T-helper 1 cell treated with Interleukin-12 subunit alpha and Interleukin-12 subunit beta and Interleukin-4 antibody, amounts not matched to agents 30 ng/mL and 1 ng/mL, for 36 hours (primary cell): ENCODE data around the gene MRPL11. TPM values are rescaled to one million over a fixed set of nuclear protein-coding genes. Genes with fewer than 3 reads are reported as not detected.
"Not testable (repeated sequence)": the region's sequence is repeated elsewhere in the genome, so short reads cannot be mapped to it uniquely, and the experiment has no call there.

ENCODE experiments used
- intact Hi-C: fragments of 100-400 bp; cut with micrococcal nuclease; formaldehyde crosslinking; loops from one replicate; pipeline ENCODE4 v1.15.1; 2024
- total RNA-seq: library from RNA; stranded (reverse); gene quantifications from 2 replicates; pipeline ENCODE4 v1.2.3, GENCODE V29; 2022

The MRPL11 gene
- total RNA-seq, 1 donor from 2014 or later = 60.5 TPM

DNA sequence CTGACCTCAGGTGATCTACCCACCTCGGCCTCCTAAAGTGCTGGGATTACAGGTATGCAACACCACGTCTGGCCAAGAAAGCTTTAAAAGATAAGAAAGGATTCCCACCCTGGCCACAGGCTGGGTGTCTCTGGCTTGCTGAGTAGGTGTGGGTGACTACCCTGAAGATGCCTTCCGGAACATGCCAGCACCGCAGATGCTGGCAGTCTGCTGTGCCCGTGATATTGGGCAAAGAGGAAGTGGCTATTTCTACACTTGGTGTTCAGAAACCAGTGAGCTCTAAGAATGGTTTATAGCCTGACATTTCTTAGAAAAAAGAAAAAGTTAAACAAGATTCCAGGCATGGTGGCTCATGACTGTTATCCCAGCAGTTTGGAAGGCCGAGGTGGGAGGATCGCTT, 6.1 kb downstream of the MRPL11 start:
- intact Hi-C loops = no loop called here

DNA sequence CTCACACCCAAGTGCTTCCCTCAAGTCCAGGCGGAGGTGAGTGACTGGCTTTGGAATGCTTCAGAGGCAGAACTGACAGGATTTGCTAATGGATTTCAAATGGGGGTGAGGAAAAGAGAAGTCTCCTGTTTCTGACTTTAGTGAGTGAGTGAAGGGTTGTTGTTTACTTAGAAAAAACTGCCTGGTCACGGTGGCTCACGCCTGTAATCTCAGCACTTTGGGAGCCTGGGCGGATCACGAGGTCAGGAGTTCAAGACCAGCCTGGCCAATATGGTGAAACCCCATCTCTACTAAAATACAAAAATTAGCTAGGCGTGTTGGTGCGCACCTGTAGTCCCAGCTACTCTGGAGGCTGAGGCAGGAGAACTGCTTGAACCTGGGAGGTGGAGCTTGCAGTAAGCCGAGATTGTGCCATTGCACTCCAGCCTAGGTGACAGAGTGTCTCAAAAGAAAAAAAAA, 6.7 kb downstream of the MRPL11 start:
- intact Hi-C loops = not testable (repeated sequence)

DNA sequence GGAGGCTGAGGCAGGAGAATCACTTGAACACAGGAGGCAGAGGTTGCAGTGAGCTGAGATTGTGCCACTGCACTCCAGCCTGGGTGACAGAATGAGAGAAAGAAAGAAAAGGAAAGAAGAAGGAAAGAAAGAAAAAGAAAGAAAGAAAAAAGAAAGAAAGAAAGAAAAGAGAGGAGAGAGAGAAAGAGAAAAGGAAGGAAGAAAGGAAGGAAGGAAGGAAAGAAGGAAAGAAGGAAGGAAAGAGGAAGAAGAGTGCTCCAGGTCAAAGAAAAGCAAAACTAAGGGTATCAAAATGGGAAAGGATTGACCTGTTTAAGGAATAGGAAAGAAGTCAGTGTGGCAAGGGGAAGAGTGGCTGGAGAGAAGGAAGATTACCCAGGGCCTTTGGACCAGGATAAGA, 7.4 kb downstream of the MRPL11 start:
- intact Hi-C loops = not testable (repeated sequence)

DNA sequence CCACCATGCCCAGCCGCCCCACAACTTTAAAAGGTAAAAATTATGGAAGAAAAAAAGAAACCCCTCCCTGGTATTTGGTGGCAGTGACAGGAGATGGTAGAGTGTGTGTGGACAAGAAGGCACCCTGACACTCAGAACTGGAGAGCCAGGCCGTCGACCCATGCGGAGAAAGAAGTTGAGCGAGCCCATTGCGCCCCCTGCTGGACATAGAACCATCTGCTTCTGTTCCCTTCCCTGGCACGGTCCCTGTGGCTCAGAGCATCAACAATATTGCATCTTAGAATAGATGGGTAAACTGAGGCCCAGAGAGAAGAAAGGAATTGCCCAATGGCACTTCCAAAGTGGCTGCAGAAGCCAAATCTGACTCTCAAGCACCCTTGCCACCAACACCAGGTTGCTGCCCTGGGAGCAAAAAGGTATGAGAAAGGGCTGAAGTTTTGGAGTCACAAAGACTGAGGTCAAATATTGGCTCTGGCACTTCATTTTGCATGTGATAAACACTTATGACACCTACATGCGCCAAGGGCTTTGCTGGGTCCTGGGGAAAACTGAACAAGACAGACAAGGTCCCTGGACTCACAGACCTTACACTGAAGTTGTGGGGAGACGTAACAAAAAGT, 8.6 kb downstream of the MRPL11 start:
- intact Hi-C loops = loop anchor here (1.0 kb wide), 3 partner anchors 9 to 22 kb away; partner anchors contain the start of gene NPAS4

DNA sequence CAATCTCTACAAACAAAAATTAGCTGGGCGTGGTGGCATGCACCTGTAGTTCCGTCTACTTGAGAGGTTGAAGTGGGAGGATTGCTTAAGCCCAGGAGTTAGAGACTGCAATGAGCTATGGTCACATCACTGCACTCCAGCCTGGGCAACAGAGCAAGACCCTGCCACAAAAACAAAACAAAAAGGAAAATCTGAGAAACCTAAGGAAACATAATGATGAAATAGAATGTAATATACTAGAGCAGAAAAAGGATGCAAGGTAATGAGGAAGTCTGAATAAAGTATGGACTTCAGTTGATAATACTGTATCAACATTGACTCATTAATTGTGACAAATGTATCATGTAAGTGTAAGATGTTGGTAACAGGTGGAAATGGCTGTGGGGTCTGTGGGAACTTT, 9.7 kb downstream of the MRPL11 start:
- intact Hi-C loops = no loop called here

DNA sequence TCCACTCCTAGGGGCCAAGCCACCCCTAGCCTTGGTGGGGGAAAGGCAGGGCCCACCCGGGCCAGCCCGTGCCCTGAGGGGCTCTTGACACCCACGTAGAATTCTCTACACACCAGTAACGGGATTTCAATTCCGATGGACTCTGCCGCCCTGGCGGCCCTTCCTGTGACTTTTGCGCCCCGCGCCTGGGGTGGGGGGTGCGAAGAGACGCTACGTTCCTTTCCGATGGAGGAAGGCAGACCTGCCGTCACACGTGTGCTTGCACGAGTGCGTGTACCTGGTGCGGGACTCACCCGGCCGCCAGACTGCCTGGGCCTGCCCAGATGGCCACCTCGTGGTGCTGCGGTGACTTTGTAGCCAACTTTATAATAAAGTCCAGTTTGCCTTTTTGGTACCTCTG, 12.3 kb downstream of the MRPL11 start:
- intact Hi-C loops = no loop called here

DNA sequence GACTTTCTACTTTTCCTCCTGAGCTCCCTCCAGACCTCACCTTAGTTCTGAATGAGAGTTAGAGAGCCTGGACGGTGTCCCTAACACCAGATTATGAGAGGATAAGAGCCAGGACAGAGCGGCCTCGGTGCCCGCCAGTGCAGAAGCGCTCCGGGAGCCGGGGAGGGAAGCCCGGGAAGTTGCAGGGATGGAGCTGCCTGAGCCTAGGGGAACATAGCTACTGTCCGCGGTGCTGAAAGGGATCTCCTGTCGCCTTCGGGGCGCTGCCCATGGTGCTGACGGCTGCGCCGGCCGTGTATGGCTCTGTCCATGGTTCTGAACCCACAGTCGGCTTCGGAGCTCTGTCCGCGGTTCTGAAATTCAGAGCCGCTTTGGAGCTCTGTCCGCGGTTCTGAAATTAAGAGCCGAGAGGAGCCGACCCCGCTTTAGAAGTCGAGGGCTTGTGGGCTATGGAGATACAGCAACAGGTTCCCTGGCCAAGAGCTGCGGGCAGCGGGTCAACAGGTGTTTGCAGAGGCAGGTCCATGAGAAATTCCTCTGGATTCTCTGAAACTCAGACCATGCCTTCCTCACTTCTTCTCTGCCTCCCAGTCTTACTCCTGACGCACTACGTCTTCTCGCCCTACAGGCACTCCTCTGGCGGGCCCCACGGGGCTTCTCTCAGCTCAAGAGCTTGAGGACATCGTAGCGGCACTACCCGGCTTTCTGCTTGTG, 17.0 kb downstream of the MRPL11 start:
- intact Hi-C loops = loop anchor here (1.0 kb wide), 5 partner anchors 9 to 257 kb away; partner anchors contain the start of genes PELI3 and YIF1A

DNA sequence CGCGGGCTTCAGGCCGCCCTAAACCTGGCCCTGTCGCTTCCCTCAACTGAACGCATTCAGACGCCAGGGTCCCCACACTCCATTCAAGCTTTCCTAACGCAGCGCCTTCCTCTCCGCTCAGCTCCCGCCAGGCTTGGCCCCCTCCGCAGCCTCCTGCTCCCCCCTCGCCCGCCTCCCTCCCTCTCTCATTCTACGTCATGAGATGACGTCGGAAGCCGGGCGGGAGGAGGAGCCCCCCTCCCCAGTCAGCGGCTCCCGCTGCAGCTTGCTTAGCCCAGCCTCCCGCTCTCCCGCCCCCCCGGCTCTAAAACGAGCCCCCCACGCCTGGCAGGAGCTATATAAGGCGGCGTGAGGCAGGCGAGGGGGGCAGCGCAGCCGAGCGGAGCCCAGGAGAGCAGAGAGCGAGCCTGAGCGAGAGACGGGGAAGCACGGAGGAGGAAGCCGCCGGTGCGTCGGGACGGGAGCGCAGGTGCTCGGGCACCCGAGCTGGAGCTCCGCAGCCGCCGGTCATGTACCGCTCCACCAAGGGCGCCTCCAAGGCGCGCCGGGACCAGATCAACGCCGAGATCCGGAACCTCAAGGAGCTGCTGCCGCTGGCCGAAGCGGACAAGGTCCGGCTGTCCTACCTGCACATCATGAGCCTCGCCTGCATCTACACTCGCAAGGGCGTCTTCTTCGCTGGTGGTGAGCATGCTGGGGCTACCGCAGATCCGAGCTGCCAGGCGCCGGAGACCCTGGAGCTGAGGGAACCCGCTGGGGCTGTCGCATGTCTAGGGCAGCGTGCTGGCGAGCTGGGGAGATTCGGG, 17.8 kb downstream of the MRPL11 start, which contains the start of gene NPAS4:
TSS of gene NPAS4 (plus strand) at position 365 of the 806 bp plus-strand sequence. CDS start at position 510, 145 bp downstream.
- intact Hi-C loops = loop anchor here (1.0 kb wide), 5 partner anchors 9 to 257 kb away; partner anchors contain the start of genes PELI3 and YIF1A

DNA sequence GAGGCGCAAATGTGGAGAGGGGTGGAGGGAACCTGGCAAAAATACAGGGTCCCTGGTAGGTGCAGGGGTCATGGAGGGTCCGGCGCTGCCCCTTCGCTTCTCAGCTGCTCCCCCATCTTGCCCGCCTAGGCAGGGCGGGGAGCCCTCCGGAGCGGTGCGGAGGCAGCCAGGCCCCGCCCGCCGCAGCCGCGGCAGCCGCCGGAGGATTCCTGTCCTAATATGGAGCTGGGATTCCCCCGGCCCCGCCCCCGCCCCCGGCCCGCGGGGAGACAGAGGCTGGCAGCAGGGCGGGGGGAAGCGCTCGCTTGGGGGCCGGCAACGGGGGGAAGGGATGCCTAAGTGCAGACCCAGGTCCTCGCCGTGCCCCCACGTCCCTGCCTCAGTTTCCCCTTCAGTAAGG, 18.8 kb downstream of the MRPL11 start:
- intact Hi-C loops = no loop called here

DNA sequence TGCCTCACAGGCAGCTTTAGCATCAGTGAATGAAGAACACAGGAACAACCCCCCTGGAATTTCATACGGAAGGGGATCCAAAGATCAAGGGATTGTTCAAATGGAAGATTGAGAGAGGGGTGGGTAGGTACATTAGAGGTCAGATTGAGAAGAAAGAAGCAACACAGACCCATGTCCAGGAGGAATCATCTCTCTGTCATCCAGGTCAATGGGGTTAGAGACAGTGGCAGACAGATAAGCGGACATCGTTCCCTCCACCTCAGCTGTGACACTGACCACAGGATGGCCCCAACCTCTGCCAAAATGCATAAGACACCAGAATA, 19.7 kb downstream of the MRPL11 start:
- intact Hi-C loops = loop anchor here (1.0 kb wide), 1 partner anchor 11 kb away; no protein-coding TSS in a partner anchor

DNA sequence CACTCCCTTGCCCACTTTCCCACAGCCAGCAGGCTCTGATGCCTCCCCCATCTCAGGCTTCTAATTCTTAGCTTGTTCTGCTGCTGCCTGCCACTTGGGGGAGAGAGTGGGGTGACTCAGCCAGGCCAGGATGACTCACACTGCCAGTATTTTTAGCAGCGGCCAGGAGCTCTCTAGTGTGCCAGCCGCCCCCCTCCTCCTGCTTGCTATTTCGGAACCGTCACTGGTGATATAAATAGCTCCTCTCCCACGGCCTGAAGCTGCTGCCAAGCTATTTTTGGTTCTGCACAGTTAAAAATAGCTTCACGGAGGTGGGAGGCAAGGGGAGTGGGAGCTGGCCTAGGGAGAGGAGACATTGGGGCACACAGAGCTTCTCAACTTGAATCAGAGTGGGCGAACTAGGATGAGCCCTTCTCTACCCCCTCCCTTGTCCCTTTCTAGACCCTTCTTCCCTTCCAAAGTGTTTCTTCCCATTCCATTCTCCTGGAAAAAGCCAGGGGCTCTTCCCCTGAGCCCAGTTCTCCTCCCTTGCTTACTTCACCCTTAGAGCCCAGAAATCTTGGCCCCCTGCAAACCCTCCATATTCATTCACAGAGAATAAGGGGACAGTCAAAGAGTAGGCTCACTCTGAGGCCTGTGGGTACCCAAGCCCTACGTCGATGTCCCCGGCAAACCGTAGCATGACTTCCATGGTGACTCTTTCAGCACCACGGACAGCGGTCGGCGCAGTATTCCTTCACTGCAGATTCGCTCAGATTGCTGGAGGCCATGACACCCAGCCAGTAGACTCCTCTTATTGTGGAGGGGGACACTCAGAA, 20.3 kb downstream of the MRPL11 start:
- intact Hi-C loops = loop anchor here (1.0 kb wide), 1 partner anchor 10 kb away; no protein-coding TSS in a partner anchor

DNA sequence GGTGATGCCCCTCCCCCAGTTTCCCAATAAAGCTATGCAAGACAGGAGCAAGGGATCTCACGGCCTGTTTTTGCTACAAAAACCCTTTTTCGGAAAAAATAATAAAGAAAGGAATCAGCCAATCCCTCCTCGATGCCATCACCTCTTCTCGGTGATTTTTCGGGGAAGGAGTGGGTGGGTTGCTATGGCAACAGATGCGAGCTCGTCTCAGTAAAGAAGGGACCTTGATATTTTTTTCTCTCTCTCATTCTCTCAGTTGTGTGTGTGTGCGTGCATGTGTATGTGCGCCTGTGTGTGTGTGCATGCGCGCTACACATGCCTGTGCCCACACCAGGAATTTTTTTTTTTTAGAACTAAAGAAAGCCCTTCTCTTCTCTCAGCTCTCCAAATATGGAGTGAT, 21.6 kb downstream of the MRPL11 start:
- intact Hi-C loops = no loop called here

DNA sequence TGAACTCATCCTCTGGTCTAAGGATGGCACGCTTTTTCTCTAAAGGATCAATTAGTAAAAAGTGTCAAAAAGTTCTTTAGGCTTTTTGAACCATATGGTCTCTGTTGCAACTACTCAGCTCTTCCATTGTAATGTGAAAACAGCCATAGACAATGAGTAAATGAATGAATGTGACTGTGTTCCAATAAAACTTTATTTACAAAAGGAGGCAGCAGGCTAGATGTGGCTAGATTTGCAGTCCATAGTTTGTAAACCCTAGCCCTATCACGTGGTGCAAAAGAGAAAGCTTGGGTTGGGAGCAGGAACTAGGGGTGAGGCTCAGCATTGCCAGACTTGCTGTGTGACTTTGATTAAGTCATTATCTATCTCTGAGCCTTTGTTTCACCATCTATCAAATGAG, 23.2 kb downstream of the MRPL11 start:
- intact Hi-C loops = no loop called here

DNA sequence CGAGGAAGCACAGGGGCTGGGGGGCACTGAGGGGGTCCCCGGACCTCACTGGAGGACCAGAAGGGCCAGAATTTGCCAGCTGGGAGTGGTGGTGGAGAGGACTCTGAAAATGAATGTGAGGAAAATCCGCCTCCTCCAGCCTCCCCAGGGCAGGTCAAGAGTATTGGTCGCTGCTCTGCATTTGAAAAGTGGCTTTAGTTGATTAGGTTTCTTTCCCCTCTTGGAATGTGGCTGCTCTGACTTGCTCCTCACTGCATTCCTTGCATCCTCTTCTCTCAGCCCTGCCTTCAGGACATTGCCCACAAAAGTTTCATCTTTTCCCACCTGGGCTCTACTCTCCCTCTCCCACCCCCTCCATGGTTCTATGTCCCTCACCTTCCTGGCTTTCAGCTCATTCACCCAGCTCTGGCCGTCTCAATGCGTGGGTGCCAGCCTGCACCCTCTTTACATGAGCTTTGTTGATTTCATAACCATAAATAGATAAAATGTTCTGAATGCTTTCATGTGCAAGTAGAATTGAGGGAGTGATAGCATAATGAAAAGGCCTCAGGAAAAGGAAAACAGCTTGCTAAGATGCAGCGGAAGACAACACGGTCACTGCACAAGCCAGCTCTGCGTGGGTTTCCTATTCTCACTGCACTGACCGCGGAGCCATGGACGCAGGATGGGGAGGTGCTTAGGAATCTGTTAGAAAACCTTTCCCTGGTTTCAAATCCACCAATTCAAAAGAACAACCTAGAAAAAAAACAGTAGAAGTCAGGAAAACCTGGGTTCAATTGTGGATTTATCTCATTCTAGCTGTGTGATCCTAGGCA, 24.3 kb downstream of the MRPL11 start:
- intact Hi-C loops = no loop called here

DNA sequence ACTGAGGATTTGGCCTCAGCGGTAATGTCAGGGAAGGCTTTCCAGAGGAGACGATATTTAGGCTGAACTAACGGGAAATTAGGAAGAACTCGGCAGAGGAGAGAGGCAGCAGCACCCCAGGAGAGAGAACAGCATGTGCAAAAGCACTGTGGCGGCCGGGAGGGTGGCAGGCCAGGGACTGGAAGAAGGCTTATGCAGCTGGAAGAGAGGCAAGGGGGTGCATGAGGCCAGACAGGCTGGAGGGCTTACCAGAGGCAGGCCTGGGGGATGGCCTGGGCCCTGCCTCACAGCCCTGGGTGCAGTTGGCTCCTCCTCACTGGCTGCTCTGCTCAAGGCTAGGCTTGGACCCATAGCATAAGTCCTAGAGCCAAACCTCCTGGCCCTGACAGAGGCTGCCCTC, 25.5 kb downstream of the MRPL11 start:
- intact Hi-C loops = no loop called here

DNA sequence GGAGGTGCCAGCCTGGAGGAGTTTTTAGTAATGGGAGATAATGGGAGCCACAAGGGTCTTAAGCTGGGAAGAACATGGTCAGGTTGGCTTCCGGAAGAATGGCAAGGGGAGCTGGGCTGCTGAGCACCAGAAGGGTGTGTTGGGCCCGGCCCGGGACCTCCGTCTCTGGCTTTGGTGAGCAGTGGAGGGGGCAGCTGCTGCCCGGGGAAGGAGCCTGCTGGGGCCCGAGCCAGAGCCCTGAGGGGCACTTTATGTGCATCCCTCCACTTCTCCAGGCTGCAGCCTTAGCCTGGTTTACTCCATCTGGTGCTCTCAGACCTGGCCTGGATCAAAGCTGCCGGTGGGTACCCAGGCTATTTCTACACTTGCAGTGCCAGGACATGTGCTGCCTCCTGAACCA, 26.5 kb downstream of the MRPL11 start:
- intact Hi-C loops = no loop called here

DNA sequence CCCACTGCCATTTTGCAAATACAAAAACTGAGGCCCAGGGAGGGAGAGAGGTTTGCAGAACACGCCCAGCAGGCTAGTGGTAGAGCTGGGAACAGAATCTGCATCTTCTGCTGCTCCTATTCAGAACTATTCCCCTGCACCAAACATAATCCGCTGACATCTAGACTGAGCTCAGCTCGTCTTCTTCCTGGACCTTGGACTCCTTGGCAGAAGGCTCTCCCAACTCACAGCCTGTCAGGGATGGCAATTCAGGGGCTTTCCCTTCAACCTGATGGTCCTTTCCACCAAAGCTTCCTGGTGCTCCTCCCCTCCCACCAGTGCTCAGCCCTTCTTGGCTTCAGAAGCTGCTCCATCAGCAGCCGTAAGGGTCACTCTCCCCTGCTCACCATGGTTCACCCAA, 27.3 kb downstream of the MRPL11 start:
- intact Hi-C loops = no loop called here

DNA sequence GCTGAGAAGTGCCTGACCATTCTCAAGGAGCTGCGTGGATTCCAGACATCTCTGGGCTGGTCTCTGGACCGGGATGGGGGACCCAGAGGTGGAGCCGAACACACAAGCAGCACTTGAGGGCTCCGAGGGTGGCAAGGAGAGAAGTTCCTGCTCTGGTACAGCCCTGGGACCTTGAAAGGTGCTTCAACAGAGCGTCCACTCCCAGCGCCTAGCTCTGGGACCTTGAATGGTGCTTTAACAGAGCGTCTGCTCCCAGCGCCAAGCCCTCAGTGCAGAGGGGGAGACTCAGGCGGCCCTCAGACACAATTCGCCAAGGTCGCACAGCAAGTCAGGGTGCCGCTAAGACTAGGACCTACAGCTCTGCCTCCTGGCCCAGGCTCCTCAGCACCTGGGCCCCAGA, 28.5 kb downstream of the MRPL11 start:
- intact Hi-C loops = no loop called here

DNA sequence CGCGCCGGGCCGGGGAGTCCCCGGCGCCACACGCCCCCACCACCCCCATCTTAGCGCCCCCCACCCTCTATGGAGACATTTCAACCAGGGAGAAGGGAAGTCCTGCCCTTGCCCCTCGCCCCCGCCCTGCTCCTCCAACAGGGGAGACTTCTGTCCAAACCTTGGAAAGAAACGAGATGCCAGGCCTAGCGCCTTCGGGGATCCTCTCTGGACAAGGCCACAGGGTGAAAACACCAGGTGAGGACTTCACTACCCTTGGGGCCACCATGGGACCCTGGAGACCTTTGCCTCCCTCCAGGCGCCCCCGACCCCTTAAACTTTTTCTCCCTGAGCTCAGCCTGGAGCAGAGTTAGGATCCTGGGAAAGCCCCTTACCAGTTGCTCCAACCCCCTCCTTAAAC, 29.4 kb downstream of the MRPL11 start:
- intact Hi-C loops = no loop called here
